Progenitor cell of endocrine pancreas (in vitro differentiated cells): ENCODE measurements around the gene C17orf78. TPM values are rescaled to one million over a fixed set of nuclear protein-coding genes. Genes with fewer than 3 reads are reported as not detected.

Source experiments
- DNase-seq: peaks from one replicate; pipeline ENCODE4 v3.0.0; 2021; ENCODE audit warnings: low spot score; ENCODE audit not compliant: unreplicated experiment
- H3K27ac Mint-ChIP-seq: 2 replicates; pipeline ENCODE4 v1.8.0; 2021; ENCODE audit warnings: mild to moderate bottlenecking, moderate library complexity, mixed read lengths
- H3K27me3 Mint-ChIP-seq: 2 replicates; pipeline ENCODE4 v1.8.0; 2021; ENCODE audit warnings: mixed read lengths
- H3K36me3 Mint-ChIP-seq: 2 replicates; pipeline ENCODE4 v1.8.0; 2022; ENCODE audit warnings: mixed read lengths; ENCODE audit not compliant: insufficient read depth
- H3K4me1 Mint-ChIP-seq: 2 replicates; pipeline ENCODE4 v1.8.0; 2021; ENCODE audit warnings: low read depth, mixed read lengths
- H3K4me3 Mint-ChIP-seq: 2 replicates; pipeline ENCODE4 v1.8.0; 2021; ENCODE audit warnings: low read depth, mild to moderate bottlenecking, moderate library complexity, mixed read lengths
- H3K9me3 Mint-ChIP-seq: 2 replicates; pipeline ENCODE4 v1.8.0; 2021; ENCODE audit warnings: low read depth, mixed read lengths
- CTCF ChIP-seq: fragments of 200-600 bp; sonication (generic); IDR thresholded peaks from one replicate; pipeline ENCODE4 v1.5.0; 2021; ENCODE audit warnings: antibody characterized with exemption, mild to moderate bottlenecking; ENCODE audit not compliant: unreplicated experiment
- total RNA-seq: library from RNA; stranded (reverse); gene quantifications from 2 replicates; pipeline ENCODE4 v1.2.1, GENCODE V29; 2021

Gene C17orf78
- total RNA-seq, 1 donor from 2014 or later, result not detected

- Mint-ChIP-seq H3K27ac (peak overlapping the region; percentile 91), H3K4me1 (peaks cover 26% of the 10 kb centered on the region), H3K4me3 (peak overlapping the region; percentile 59), H3K9me3 (no peaks in the 10 kb centered on the region), H3K36me3 (peaks cover under 1% of the 10 kb centered on the region), H3K27me3 (no peaks in the 10 kb centered on the region)
- no peak for DNase-seq
- TF ChIP-seq CTCF, result no peak
Observed at GRCh38 chr17:37359682-37360188, 16.1 kb upstream of the C17orf78 start.

- TF ChIP-seq CTCF, result no peak
- Mint-ChIP-seq H3K4me1 (peaks cover 26% of the 10 kb centered on the region), H3K36me3 (peaks cover 1% of the 10 kb centered on the region), H3K9me3 (no peaks in the 10 kb centered on the region), H3K4me3 (no peak overlapping the region), H3K27ac (no peak overlapping the region), H3K27me3 (no peaks in the 10 kb centered on the region)
- DNase-seq, result no peak
Observed at GRCh38 chr17:37360632-37361031, 15.2 kb upstream of the C17orf78 start.

GRCh38 chr17:37361543-37361942 lies 14.2 kb upstream of the C17orf78 start:
- Mint-ChIP-seq H3K4me1 (peaks cover 23% of the 10 kb centered on the region), H3K36me3 (peaks cover 1% of the 10 kb centered on the region), H3K27me3 (no peaks in the 10 kb centered on the region), H3K4me3 (no peak overlapping the region), H3K9me3 (no peaks in the 10 kb centered on the region), H3K27ac (no peak overlapping the region)
- no peak for DNase-seq
- no peak for TF ChIP-seq CTCF

- Mint-ChIP-seq H3K27me3 (no peaks in the 10 kb centered on the region), H3K4me3 (no peak overlapping the region), H3K4me1 (no peaks in the 10 kb centered on the region), H3K27ac (no peak overlapping the region), H3K36me3 (peaks cover 1% of the 10 kb centered on the region), H3K9me3 (no peaks in the 10 kb centered on the region)
- no peak for TF ChIP-seq CTCF
- no peak for DNase-seq
Observed at GRCh38 chr17:37365589-37365988, 10.2 kb upstream of the C17orf78 start.

- Mint-ChIP-seq H3K4me1 (no peaks in the 10 kb centered on the region), H3K27ac (no peak overlapping the region), H3K4me3 (no peak overlapping the region), H3K36me3 (peaks cover 1% of the 10 kb centered on the region), H3K27me3 (no peaks in the 10 kb centered on the region), H3K9me3 (no peaks in the 10 kb centered on the region)
- no peak for DNase-seq
- no peak for TF ChIP-seq CTCF
Observed at GRCh38 chr17:37368577-37368976, 7.2 kb upstream of the C17orf78 start.
